SH-SY5Y (cell line): ENCODE data around the gene GRK1.

ENCODE experiments used
- GATA2 ChIP-seq: IDR thresholded peaks from 2 replicates; pipeline ENCODE4 v1.6.1; 2011; ENCODE audit warnings: mild to moderate bottlenecking, low read depth, low read length
- GATA3 ChIP-seq: IDR thresholded peaks from 2 replicates; pipeline ENCODE4 v1.6.1; 2011; ENCODE audit warnings: low read depth, mild to moderate bottlenecking, low read length, moderate library complexity

DNA sequence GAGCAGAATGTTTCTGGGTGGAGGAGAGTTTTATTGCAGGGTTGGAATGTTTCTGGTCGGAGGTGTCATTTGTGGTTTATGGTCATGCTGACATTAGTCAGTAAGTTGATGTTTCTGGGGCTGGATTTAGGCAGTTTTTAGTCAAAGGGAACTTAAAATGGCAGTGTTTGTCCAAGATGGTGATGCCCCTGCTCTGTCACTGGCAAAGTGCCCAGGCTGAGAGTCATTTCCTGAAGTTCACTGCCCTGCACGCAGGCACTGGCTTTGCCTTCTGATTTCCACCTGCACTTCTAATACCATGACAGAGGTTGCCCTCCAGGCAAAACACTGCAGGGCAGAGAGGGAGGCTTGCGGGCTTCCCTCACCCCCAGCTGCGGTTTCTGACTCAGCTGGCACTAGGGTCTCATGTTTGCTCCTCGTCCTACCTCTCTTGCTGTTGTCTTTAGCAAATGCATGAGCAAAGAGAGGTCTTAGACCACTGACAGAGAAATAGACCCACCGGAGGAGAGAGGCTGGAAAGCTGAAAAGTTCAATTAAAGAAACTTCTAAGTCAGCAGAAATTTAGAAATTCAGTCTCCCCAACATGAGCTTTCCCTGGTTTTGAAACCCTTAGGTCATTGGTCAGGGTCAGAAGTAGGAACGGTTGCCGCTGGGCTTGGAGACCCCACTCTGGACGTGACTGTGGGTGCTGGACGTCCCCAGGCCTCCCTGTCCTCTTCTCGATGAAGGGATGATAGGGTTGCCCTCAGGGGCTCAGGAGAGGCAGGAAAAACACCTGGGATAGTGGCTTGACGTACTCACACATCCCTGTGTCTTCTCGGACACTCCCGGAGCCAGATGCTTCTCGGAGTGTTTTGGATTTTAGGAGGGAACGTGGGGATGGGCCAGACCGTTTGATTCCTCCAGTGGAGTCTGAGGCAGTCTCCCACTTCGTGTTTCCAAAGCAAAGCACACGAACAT, 118.3 kb downstream of the GRK1 start:
- TF ChIP-seq GATA3 (no peak), GATA2 (no peak)
